ENCODE data around the gene ATP8A1.

- TF ChIP-seq, protein P1, sequence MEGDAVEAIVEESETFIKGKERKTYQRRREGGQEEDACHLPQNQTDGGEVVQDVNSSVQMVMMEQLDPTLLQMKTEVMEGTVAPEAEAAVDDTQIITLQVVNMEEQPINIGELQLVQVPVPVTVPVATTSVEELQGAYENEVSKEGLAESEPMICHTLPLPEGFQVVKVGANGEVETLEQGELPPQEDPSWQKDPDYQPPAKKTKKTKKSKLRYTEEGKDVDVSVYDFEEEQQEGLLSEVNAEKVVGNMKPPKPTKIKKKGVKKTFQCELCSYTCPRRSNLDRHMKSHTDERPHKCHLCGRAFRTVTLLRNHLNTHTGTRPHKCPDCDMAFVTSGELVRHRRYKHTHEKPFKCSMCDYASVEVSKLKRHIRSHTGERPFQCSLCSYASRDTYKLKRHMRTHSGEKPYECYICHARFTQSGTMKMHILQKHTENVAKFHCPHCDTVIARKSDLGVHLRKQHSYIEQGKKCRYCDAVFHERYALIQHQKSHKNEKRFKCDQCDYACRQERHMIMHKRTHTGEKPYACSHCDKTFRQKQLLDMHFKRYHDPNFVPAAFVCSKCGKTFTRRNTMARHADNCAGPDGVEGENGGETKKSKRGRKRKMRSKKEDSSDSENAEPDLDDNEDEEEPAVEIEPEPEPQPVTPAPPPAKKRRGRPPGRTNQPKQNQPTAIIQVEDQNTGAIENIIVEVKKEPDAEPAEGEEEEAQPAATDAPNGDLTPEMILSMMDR (conservative IDR thresholded peaks at IDR 0.05; ENCODE audit: low read length), result no peak
- TF ChIP-seq EZH2phosphoT487 (IDR thresholded peaks at IDR 0.05; ENCODE audit: borderline replicate concordance, low read depth, low read length), result no peak
Measured at GRCh38 chr4:42676066-42676951, 19.4 kb upstream of the ATP8A1 start.
